GM21447 (cell line): ENCODE measurements around the gene HES4.
"Not testable (repeated sequence)": the region's sequence is repeated elsewhere in the genome, so short reads cannot be mapped to it uniquely, and the experiment has no call there.

ENCODE experiments used
- ATAC-seq: cut with Tn5 transposase; IDR thresholded peaks from one replicate; pipeline ENCODE4 v1.9.1; 2021; ENCODE audit not compliant: unreplicated experiment

HES4 gene

GRCh38 chr1:1019122-1019999, 19.5 kb upstream of the HES4 start:
- peak; percentile 51 for ATAC-seq

DNA sequence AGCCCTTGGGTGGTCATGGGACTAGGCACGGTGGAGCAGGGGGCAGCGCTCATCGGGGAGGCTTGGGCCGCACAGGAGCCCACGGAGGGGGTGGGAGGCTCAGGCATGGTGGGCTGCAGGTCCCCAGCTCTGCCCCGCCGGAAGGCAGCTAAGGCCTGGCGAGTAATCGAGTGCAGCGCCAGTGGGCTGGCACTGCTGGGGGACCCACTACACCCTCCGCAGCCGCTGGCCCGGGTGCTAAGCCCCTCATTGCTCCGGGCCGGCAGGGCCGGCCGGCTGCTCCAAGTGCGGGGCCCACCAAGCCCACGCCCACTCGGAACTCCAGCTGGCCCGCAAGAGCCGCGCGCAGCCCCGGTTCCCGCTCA, 18.4 kb upstream of the HES4 start:
- ATAC-seq: not testable (repeated sequence)

DNA sequence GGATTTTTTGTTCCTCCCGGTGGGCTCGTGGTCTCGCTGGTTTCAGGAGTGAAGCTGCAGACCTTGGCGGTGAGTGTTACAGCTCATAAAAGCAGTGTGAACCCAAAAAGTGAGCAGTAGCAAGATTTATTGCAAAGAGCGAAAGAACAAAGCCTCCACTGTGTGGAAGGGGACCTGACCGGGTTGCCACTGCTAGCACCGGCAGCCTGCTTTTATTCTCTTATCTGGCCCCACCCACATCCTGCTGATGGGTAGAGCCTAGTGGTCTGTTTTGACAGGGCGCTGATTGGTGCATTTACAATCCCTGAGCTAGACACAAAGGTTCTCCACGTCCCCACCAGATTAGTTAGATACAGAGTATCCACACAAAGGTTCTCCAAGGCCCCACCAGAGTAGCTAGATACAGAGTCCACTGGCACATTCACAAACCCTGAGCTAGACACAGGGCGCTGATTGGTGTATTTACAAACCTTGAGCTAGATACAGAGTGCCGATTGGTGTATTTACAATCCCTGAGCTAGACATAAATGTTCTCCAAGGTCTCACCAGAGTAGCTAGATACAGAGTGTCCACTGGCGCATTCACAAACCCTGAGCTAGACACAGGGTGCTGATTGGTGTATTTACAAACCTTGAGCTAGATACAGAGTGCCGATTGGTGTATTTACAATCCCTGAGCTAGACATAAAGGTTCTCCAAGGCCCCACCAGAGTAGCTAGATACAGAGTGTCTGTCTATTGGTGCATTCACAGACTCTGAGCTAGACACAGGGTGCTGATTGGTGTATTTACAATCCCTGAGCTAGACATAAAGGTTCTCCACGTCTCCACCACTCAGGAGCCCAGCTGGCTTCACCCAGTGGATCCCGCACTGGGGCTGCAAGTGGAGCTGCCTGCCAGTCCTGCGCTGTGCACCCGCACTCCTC, 17.8 kb upstream of the HES4 start:
- not testable (repeated sequence) for ATAC-seq

DNA sequence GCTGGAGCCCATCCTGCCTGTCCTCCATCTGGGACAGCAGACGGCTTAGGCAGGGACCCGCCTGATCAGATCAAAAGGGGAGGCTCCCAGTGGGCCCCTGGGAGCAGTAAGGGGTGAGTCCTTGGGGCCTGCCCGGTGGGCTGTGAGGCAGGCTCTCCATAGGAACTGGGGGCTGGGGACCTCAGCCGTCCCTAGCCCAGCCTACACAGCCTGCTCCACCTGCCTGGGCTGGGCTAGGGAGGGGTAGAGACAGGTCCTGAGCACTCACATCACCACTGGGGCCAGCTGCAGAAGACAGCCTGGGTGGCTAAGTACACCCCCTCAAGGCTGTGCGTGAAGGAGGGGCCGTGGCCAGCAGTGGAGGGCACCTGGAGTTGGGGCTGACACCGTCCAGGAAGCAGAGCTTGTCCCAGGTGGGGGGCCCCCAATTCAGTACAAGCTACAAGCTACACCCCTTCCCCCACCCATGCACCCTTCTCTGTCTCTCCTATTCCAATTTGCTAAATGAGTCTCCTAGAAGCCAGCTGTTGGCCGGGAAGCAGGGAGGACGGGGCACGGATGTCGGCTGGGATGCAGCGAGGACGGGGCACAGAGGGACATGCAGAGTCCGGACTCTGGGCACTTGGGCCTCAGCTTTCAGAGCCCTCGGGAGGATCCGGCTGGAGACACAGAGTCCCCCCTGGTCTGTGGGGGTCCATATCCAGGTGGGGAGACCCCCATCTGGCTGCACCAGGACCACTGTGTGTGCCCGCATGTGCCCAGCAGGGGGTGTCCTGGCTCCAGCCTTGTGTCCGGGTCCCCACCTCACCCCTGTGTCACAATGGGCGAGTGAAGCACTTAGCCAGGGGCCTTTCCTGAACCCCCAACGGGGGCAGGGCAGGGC, 15.1 kb upstream of the HES4 start:
- ATAC-seq: no peak

- ATAC-seq: peak; percentile 29
Measured at GRCh38 chr1:1013922-1014648, 14.2 kb upstream of the HES4 start.

DNA sequence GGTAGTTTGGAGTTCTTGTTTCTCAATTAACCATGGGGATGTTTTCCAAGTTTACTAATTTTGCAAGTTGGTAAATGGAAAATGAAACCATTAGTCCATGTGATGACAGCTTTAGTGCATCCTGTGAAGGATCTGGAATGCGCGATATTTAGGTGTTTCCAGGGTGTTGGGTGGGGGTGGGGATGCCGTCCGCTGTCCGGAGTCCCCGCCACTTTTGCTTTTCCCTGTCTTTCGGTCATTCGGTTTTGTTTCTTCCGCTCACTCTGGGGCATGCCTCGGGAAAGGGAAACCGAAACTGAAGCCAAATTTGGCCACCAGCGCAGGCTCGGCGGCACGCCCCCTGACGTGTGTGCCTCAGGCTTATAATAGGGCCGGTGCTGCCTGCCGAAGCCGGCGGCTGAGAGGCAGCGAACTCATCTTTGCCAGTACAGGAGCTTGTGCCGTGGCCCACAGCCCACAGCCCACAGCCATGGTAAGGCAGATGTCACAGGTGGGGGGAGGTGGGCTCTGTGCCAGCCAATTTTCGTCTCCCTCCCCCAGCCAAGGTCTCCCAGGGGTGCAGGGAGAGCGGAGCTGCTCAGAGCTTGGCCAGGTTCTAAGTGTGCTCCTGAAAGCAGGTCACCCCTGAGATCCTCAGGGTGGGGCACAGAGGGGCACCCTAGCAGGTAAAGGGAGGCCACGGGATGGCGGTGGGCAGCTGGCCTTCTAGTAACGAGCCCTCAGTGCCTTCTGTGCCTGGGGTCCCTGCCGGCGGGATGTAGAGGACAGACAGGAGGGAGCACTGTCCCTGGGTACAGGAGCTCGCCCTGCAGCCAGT, 13.4 kb upstream of the HES4 start, which contains the start of gene ISG15:
TSS of gene ISG15 (plus strand) at position 393 of the 817 bp plus-strand sequence. CDS start at position 470, 77 bp downstream.
- peak; percentile 76 for ATAC-seq

DNA sequence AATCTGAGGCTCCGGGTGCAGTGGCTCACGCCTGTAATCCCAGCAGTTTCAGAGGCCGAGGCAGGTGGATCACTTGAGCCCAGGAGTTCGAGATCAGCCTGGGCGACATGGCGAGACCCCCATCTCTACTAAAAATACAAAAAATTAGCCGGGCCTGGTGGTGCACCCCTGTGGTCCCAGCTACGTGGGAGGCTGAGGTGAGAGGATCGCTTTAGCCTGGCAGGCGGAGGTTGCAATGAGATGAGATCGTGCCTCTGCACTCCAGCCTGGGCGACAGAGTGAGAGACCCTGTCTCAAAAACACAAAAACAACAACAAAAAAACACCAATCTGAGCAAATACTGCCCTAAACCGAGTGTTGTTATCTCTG, 12.8 kb upstream of the HES4 start:
- ATAC-seq: not testable (repeated sequence)

GRCh38 chr1:1011396-1011949, 11.6 kb upstream of the HES4 start:
- ATAC-seq: no peak

DNA sequence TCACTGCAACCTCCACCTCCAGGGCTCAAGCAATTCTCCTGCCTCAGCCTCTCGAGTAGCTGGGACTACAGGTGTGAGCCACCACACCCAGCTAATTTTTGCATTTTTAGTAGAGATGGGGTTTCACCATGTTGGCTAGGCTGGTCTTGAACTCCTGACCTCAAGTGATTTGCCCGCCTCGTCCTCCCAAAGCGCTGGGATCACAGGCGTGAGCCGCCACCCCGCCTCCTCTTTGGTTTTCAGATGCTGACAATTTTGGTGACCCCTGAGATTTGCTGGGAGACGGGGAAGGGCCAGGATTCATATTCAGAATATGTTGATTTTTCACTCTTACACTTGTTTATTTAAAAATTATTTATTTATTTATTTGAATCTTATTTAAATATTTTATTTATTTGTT, 10.2 kb upstream of the HES4 start:
- not testable (repeated sequence) for ATAC-seq

DNA sequence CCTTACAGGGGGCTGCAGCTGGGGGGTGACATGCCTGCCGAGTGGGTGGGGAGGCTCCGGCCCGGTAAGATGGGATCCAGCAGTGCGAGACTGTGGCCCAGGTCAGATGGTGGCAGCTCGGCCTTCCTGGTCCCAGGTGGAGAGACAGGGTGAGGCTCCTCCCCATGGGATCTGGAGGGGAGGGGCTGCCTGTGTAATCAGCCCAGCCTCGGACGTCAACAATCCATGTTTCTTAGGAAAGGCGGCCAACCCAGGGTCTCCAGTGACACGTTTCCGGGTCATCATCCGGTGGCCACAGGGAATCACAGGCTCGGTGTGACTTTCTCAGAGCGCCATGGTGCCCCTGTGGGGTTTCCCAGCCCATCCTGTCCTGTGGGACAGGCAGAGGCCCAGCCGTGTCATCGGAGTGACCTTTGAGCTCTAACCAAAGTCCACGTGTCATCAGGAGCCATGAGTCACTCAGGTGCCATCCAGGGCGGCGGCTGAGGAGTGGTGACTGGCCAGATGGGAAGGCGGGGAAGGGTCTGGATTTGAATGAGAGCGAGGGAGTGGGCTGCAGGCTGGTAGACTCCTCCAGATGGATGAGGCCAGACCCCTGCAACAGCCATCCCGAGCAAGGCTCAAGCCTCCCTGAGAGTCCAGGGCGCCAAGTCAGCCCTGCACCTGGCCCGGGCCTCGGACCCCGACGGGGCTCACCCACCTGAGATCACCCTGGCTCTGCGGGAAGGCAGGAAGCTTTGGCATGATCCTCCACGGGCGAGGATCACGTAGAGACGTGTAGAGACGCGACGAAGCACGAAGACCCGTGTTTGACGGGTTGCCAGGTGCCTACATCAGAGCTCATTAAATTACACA, 6.6 kb upstream of the HES4 start:
- no peak for ATAC-seq

DNA sequence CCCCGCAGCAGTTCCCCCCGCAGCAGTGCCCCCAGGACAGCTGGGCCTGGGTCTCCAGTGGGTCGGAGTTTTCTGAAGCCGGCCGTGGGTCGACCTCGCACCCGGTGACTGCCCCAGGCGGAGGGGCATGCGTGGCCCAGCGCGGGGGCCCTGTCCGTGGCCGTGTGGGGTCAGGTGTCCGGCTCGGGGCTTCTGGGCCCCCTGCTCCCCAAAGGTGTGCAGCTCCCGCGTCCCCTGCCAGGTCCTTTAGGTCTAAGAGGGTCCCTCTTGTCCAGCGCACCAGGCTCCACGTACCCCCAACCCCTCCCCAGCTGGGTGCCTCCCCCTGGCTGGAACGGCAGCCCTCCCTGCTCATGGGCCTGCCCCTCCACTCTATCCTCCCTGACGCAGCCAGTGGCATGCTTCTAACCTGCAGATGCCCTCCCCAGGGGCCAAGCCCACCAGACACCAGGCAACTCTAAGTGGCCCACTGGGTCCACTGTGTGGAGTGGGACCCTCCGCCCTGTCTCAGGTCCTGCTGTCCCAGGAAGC, 5.9 kb upstream of the HES4 start:
- ATAC-seq: no peak

DNA sequence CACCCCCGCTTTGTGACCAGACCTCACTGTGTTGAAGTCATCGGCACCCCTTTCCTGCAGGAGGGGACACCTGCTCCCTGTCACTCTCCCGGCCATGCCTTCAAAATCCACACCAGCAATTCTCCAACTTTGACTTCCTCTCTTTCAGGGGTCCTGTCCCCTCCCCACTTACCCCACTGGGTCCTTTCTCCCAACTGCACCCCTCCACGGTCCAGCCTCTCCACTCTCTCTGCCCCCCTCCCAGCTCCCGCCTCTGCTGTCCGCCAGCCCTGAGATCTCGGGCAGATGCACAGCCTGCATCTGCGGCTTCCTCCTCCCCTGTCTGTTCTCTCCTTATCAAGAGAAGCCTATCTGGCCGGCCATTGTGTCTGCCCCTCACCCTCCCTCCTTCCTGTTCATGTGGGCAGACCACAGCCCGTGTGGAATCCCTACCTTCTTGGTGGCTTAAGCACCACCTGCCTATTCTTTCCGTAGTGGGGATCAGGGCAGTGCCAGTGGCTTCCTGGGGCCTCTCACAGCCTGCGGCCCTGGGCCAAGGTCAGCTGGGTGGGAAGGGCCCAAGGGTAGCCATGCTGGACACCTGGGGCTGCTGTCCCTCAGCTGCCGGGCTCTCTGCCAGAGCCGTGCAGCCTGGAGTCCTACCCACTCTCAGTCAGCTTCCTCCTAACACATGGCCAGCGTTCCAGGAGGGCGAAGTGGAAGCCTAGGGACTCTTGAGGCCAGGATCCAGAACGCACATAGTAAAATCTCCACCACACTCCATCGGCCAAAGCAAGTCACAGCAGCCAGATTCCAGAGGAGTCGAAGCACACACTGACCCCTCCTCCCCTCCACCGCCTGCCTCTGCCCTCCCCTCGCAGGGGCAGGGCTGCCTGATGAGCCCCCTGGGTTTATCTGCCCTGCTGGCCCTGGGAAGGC, 5.1 kb upstream of the HES4 start:
- ATAC-seq: no peak

DNA sequence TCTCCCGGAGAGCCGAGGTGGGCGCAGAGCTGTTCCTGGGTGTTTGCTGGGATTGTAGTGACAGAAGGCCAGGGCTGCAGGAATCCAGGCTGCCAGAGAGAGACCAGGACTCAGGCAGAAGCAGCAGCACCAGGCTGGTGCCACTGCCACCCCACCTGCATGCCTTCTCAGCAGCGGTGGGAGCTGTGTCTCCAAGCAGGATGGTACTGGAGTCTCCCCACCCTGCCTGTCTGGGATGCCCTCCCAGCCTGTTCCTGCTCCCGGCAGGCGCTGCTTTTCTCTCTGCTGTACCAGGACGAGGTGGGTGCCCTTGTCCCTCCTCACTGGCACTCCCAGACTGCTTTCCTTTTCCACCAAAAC, 4.5 kb upstream of the HES4 start:
- no peak for ATAC-seq

DNA sequence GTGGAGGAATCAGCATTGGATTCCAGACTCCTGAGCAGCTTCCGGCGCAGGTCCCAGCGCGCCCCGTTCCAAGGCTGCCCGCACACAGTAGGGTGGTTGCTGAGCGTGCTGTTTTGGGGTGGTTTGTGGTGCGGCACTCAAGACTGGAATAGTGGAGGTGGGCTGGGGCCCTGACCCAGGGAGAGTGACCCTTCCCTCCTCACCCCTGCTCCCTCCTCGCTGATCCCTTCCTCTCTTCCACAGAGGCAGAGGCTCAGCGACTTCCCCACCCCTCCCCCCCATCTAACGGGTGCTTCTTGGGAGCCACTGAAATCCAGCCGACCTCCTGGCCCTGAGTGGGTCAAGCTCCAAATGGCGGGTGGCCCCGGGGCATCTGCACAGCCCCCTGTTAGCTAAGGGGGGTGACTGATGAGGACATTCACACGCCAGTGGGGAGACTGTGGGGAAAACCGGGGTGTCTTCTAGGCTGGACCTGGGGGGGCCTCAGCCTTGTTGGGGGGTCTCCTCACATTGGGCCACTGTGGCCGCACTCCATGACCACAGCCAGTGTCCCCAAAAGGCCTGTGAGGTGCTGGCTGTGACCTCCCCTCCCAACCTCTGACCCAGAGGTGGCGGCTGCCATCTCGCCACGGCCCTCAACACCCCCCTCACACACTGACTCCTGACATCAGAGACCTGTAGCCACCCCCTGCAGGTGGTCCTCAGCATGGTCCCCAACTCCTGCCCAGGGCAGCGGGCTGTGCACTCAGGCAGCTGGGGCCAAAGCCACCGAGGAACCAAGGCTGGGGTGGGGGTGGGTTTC, 3.9 kb upstream of the HES4 start:
- no peak for ATAC-seq

DNA sequence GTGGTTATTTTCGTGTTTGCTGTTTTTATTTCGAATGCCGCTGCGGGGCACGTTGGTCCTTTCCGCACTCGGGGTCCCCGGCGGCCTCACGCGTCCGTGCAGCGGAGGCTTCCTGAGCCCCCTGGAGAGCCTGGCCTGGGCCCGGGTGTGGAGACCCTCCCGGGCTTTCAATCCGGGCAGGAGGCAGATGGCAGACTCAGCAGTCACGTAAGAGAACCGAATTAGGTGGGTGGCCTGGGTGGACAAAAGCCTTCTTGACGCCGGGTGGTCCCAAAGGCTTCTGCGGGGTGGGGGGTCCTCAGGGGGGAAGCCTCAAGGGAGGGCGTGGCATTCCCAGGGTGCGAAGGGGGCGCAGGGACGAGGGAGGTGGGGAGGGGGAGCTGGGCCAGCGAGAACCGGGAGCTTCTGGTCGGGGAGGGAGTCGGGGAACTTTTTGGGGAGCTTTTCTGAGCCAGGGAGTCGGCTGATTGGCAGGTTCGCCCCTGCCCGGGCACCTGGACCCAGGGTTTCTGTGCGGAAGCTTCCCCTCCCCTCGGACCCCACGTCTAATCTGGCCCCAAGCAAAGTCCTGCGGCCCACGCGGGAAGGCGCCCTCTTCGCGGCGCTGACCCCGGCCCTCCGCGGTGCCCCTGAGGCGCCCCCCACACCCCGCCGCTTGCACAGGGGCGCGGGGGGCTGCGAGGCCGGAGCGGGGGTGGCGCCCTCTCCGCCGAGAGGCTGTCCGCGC, 1.3 kb upstream of the HES4 start:
- ATAC-seq: no peak
